GM12892 (cell line): ENCODE results near the gene HOXC10.

Source experiments
- DNase-seq: peaks from one replicate; pipeline ENCODE4 v3.0.0; 2011; ENCODE audit not compliant: insufficient read length
- FAIRE-seq: peaks from 2 replicates; lab custom pipeline; 2011; peaks lifted over from hg19 to GRCh38; lab: Jason Lieb, UNC
- POLR2A ChIP-seq: IDR thresholded peaks from 2 replicates; pipeline ENCODE4 v1.6.1; 2011; ENCODE audit warnings: low read depth, low read length, control low read depth
- POLR2AphosphoS5 ChIP-seq: IDR thresholded peaks from 2 replicates; pipeline ENCODE4 v1.6.1; 2011; ENCODE audit warnings: low read depth, low read length, control low read depth
- TAF1 ChIP-seq: IDR thresholded peaks from 2 replicates; pipeline ENCODE4 v1.6.1; 2011; ENCODE audit warnings: low read depth, mild to moderate bottlenecking, control low read depth, low read length, borderline replicate concordance

The HOXC10 gene

DNA sequence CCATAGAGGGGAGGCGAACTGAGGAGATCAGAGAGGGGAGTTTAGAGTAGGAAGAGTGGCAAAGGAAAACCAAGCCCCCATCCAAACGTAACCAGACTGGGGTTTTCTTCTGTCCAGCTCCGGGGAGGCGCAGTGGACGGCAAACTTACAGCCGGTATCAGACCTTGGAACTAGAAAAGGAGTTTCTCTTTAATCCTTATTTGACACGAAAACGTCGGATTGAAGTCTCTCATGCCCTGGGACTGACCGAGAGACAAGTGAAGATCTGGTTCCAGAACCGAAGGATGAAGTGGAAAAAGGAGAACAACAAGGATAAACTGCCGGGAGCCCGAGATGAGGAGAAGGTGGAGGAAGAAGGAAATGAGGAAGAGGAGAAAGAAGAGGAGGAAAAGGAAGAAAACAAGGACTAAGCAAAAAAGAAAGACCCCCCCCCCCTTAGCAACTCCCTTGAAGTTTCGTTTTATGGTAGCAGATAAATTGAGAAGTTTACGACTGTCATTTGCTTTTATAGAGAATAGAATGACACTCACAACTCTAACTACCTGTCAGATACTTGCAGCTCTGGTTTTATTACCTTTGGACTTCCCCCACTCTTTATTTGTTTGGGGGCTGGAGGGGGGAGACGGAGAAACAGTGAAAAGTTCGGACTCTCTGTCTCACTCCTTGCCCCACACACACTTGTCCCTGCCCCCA is 26.2 kb downstream of the HOXC10 start:
- no peak for FAIRE-seq

DNA sequence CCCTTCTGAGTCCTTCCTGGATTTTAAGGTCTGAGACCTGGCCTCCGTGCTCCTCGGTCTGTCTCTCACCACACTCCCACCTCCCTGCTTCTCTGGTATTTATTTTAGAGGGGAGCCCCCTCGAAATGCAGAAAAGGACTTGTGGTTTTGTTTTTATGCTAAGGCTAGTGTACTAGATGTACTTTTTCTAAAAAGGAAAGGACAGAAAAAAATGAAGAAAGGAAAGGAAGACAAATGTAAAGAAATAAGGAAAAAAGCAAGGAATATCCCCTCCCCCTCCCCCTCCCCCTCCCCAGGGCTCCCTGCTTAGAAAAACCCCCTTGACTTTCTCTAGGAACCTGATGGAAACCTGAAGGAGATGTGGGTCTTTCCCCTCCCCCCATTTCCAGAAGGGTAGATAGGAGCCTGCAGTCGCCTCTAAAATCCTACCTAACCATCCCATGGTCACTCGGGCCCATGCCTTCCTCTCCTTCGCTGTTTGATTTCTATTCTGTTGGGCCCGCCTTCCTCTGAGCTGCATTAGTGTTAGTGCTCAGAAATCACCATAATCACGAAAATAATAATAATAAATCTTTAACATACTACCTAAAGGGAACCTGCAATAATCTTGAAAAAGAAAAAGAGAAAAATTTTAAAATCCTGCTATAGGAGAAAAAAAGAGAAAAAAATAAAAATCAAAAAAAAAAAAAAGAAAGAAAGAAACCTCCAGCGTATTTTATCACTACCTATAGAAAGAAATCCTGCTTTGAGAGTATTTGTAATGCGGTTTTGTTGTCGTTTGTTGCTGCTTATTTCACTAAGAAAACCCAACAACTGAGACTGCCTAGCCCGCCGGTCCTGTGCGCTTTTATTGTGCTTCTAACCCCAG is 27.0 kb downstream of the HOXC10 start:
- FAIRE-seq (no peak), DNase-seq (no peak)
- TF ChIP-seq POLR2A (no peak), POLR2AphosphoS5 (no peak), TAF1 (no peak)

More for the DNA sequence above, 26.2 kb downstream of the HOXC10 start:
- DNase-seq = no peak
- no peak for TF ChIP-seq POLR2AphosphoS5
- TF ChIP-seq TAF1 = no peak
- TF ChIP-seq POLR2A = no peak

DNA sequence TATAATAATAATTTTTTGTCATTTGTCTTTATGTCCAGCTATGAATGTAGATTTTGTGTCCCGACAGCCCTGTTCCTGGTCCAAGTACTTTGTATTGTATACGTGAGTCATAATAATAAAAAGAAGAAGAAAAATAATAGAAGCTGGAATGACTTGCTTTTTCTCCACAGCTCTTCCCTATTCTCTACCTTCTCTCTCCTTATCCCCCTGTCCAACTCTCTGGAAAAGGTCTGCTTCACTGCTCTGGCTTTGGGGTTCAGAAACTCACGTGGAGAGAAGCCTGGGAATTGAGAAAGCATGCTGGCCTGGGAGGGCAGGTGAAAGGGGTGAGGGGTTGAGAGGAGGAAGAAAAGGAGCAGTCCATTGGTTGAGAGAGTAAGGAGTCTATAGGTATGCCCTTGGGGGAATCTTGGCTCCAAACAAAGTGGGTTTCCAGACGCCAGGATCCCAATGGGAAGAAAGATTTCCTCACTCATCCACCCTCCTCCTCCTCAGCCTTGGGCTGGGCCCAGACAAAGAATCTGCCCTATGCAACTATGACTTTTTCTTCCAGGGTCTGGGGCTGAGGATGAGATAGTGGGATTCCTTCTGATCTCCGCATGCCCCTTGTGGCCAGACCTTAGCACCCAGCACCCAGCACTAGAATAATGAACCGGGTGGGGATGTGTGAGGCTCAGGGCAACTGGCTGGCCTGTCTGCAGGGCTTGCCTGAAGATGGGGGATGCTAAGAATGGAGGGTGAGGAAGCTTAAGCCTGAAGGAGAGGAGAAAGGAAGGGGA is 27.9 kb downstream of the HOXC10 start:
- DNase-seq (no peak), FAIRE-seq (no peak)
- no peak for TF ChIP-seq POLR2AphosphoS5
- TF ChIP-seq TAF1 = no peak
- TF ChIP-seq POLR2A = no peak

DNA sequence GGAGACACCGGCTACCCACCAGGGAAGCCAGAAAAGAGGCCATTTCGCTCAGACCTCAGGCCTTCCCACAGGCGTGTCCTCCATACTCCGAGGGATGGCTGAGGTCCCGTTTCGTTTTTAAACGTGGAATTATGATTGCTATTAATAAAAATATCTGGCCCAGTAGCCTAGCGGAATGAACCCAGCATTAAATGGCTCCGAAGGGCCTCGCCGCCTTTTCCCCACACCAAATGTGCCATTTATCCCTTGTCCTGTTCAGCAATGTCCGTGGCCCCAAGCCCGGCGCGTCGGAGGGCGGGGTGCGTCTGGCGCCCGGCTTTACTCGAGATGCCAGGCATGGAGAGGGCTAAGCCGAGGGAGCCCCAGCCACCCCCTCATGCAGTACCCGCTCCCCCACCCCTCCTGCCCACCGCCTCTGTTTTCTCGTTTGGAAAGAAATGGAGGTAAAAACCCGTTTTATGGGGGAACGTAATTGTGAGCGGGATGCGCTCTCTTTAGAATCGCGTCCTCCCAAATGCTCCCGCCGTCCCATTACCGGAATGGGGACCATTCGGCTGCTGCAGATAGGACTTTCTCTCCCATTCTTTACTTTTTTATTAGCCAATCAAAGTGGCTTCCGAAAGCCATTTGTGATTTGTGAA is 29.6 kb downstream of the HOXC10 start:
- no peak for FAIRE-seq
- TF ChIP-seq POLR2AphosphoS5 = no peak
- TF ChIP-seq TAF1 = no peak
- no peak for TF ChIP-seq POLR2A
- no peak for DNase-seq

DNA sequence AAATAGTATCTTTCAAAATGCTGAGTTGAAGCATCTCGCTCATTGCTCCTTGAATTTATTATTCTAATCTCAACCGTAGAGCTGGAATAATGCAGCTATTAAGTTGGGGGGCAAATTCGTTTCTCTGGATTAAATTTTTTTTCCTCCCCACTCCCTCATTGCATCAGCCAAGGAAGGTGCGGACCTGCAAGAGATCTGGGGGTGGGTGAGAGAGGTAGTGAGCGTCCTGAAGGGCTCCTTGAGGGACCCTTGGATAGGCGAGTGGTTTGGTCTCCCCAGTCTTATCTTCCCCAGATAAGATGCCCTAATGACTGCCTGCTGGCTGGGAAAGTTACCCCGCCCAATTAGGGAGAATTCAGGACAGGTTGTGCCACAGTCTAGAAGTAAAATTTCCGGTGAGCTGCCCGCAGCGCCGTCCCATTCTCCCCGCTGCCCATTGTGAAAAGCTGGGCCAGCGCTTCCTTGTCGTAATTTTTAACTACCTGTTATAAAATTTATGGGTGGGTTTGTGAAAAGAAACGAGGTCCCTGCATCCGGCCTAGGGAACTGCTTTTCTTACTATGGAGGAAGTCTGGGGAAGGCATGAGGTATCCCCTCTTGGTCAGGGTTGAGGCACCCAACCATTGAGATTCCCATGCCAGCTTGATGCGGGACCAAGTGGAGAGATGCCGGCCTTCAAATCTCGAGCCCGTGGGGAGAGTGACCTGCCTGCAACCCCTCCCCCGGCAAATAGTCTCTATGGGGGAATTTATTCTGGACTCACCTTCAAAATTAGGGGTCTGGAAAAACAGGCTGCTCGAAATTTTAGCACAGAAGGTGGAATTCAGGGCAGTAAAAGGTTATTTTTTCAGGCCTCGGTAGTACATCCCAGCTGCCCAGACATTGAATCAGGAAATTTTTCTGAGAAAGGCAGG is 30.3 kb downstream of the HOXC10 start:
- TF ChIP-seq POLR2AphosphoS5 = no peak
- no peak for TF ChIP-seq POLR2A
- no peak for TF ChIP-seq TAF1
- FAIRE-seq (no peak), DNase-seq (no peak)

DNA sequence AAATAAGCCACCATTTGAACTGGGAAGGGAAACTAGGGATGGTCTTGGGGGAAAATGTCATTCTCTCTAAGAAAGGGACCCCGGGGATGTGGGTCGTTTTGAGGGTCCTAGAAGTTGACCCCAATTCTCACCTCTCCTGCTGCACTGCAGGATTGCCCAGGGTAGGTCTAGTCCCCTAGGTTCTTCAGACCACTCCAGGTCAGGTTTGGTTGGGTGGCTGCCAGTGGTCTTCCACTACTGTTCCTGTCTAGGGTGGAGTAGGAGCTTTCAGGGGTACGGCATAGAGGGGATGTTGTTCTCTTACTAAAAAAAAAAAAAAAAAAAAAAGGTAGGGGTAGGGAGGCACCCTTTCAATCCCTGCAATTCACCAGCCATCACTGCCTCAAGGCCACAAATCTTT is 31.1 kb downstream of the HOXC10 start:
- FAIRE-seq (no peak), DNase-seq (no peak)
- TF ChIP-seq POLR2A (no peak), POLR2AphosphoS5 (no peak), TAF1 (no peak)

DNA sequence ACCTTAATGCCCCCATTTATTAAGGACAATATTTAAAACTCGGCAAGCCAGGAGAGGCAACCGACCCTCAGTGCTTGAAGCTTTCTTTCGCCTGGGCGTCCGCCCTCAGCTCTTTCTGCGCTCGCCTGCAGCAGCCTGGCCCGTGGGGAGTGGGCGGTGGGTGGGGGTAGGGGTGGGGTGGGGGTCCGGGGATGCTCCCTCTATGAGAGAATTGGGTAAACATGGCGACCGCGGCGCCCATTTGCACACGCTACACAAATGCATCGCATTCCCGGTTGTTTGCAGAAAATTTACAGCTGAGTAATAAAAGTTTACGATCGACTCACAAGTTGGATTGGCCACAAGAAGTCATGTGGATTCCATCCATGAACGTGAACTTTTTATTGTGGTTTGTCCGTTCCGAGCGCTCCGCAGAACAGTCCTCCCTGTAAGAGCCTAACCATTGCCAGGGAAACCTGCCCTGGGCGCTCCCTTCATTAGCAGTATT is 31.6 kb downstream of the HOXC10 start:
- DNase-seq (no peak), FAIRE-seq (no peak)

DNA sequence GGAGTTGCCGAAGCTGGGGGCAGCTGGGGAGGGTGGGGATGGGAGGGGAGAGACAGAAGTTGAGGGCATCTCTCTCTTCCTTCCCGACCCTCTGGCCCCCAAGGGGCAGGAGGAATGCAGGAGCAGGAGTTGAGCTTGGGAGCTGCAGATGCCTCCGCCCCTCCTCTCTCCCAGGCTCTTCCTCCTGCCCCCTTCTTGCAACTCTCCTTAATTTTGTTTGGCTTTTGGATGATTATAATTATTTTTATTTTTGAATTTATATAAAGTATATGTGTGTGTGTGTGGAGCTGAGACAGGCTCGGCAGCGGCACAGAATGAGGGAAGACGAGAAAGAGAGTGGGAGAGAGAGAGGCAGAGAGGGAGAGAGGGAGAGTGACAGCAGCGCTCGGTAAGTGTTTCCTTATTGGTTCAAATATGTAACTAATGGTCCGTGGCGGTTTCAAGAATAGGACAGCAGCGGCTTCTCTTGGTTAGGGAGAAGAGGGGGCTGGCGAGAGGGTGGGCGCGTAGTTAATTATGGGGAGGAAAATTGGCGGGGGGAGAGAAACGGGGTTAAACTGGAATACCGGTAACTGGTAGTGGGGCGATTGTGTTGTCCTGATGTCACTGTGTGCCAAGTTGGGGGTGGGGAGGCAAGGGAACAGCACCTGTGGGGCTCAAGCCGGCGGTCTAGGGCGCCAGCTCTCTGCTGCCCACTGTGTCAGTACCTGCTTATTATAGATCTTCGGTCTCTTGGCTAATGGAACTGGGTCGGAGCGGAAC is 32.3 kb downstream of the HOXC10 start:
- DNase-seq = no peak
- FAIRE-seq = no peak
- TF ChIP-seq TAF1 (no peak), POLR2A (no peak), POLR2AphosphoS5 (no peak)

More for the DNA sequence above, 31.6 kb downstream of the HOXC10 start:
- TF ChIP-seq TAF1 (no peak), POLR2A (no peak), POLR2AphosphoS5 (no peak)

DNA sequence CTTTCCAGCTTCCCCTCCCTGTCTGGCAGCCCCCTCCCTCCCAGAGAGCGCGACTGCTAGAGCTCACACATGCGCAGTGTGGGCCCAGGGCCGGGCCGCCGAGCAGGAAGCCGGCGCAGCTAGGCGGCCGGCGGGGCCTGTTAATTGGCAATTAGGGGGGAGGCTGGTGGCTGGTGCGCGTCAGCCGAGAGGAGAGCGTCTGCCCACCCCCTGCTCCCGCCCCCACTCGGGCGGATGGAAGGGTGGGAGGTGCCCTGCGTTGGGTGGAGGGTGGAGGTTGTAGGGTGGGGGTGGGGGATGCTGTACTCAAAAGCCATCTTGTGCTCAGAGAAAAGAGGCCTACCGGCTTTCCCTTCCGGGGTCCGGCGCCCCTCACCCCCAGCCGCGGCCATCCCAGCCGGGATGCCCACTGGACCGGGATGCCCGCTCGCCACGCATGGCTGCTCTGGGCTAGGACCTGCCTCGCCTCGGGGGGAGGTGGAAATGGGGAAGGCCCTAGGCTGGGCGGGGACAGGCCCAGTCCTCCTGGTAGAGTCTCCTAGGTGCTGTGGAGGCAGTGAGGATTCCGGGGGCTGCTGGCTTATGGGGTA is 33.0 kb downstream of the HOXC10 start:
- FAIRE-seq (peak; percentile 78), DNase-seq (peak; percentile 93)
- TF ChIP-seq POLR2AphosphoS5 = peak; percentile 44; the same call in 1 of the 2 replicates
- TF ChIP-seq POLR2A = peak; percentile 57; the same call in 1 of the 2 replicates
- 0 out of 2 replicates have a peak, but pooled peaks have one; percentile 4 for TF ChIP-seq TAF1
